Activated CD8-positive, alpha-beta memory T cell treated with anti-CD3 and anti-CD28 coated beads for 4 hours (primary cell): ENCODE data around the gene ERICH6B.
"Not testable (repeated sequence)": the region's sequence is repeated elsewhere in the genome, so short reads cannot be mapped to it uniquely, and the experiment has no call there.

ENCODE experiments used
- DNase-seq, 2 donors: peaks; one replicate each; pipeline ENCODE4 v3.0.0-alpha.2; 2020; ENCODE audit warnings: low read depth in 2 of 2

Gene ERICH6B

GRCh38 chr13:45615501-45616101, at the start of gene ERICH6B:
TSS of gene ERICH6B (minus strand) at chr13:45615739. CDS start at chr13:45597005, 18,734 bp downstream.
- DNase-seq, result no peak

DNA sequence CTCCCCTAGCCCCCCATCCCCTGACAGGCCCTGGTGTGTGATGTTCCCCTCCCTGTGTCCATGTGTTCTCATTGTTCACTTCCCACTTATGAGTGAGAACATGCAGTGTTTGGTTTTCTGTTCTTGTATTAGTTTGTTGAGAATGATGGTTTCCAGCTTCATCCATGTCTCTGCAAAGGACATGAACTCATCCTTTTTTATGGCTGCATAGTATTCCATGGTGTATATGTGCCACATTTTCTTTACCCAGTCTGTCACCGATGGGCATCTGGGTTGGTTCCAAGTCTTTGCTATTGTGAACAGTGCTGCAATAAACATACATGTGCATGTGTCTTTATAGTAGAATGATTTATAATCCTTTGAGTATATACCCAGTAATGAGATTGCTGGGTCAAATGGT, 47.4 kb upstream of the ERICH6B start:
- not testable (repeated sequence) for DNase-seq

GRCh38 chr13:45662162-45662561, 46.6 kb upstream of the ERICH6B start:
- no peak for DNase-seq

DNA sequence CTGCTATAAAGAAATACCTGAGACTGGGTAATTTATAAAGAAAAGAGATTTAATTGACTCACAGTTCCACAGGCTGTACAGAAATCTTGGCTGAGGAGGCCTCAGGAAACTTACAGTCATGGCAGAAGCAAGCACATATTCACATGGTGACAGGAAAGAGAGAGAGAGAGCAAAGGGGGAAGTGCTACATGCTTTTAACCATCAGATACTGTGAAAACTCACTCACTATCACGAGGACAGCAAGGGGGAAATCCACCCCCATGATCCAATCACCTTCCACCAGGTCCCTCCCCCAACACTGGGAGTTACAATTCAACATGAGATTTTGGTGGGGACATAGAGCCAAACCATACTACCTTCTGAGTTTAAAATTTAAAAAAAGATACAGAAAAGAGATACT, 44.9 kb upstream of the ERICH6B start:
- not testable (repeated sequence) for DNase-seq

DNA sequence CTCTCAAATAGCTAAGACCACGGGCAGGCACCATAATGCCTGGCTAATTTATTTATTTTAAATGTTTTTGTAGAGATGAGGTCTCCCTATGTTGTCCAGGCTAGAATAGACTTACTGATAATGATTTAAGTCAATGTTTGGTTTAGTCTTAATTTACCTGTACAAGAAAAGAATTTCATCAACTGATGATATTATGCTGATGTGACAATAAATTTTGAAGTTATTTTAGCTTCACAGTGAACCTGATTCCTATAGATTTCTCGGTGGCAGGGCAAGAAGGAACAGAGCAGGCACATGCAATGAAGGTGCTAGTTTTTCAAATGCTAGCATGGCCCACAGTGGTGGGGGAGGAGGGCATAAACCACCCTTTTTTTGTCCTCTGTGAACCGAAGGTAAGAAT, 44.0 kb upstream of the ERICH6B start:
- no peak for DNase-seq

GRCh38 chr13:45658586-45659235, 43.2 kb upstream of the ERICH6B start:
- no peak for DNase-seq

GRCh38 chr13:45654633-45655349, 39.3 kb upstream of the ERICH6B start:
- no peak for DNase-seq

DNA sequence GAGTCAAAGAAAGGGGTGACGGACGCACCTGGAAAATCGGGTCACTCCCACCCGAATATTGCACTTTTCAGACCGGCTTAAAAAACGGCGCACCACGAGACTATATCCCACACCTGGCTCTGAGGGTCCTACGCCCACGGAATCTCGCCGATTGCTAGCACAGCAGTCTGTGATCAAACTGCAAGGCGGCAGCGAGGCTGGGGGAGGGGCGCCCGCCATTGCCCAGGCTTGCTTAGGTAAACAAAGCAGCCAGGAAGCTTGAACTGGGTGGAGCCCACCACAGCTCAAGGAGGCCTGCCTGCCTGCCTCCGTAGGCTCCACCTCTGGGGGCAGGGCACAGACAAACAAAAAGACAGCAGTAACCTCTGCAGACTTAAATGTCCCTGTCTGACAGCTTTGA, 29.7 kb upstream of the ERICH6B start:
- DNase-seq, result not testable (repeated sequence)

DNA sequence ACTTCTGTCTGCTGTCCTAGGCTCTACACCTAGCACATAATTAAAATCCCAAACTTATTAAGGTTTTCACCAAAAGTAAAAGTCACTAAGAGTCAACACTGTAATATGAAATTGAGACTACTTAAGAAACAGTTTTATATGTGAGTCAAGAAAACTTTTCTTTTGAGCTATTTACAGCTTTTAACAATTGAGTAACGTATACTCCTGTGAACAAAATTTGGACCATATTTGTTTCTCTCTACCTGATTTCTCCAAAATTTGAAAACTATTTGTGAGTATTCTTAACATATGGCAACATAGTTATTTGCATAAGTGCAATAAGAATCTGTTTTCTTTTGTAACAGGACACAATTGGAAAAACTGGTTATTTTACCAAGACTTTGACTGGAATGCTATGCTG, 26.6 kb upstream of the ERICH6B start:
- not testable (repeated sequence) for DNase-seq

DNA sequence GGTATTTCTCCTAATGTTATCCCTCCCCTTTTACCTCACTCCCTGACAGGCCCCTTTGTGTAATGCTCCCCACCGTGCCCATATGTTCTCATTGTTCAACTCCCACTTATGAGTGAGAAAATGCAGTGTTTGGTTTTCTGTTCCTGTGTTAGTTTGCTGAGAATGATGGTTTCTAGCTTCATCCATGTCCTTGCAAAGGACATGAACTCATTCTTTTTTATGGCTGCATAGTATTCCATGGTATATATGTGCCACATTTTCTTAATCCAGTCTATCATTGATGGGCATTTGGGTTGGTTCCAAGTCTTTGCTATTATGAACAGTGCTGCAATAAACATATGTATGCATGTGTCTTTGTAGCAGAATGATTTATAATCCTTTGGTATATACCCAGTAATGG, 19.8 kb upstream of the ERICH6B start:
- DNase-seq, result not testable (repeated sequence)

DNA sequence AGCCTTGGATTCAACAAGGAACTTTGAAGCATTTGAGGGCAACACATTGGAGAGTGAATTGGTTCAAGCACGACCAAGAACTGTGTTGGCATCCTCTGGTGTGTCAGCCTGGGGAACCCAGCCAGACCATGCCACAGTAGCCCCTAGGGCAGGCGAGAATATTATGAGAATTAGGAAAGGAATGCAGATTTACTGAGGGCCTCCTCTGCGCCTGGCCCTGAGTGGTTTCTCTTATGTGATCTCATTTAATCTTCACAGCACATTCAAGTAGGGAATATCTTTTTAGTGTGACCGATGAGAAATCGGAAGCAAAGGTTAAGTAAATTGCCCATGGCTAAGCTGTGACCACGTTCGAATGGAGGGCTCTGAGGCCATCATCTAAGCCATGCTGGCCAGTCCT, 15.3 kb upstream of the ERICH6B start:
- no peak for DNase-seq

DNA sequence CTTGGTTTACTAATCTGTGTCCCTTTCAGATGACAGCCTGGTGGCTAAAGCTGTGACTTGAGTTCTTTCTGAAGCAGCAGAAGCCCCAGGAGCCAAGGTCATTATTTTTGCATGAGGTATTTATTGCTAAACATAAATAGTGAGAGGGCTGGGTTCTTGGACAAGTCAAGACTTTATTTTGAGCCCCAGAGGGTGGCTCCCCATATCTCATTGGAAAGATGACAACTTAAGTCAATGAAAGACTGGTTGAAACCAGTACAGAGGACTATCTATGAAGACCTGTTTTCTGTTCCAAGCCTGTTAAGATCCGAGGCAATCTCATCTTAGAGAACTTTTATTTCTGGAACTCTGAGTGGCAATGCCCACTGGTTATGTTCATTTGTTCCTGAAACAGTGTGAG, 14.4 kb upstream of the ERICH6B start:
- DNase-seq, result no peak

DNA sequence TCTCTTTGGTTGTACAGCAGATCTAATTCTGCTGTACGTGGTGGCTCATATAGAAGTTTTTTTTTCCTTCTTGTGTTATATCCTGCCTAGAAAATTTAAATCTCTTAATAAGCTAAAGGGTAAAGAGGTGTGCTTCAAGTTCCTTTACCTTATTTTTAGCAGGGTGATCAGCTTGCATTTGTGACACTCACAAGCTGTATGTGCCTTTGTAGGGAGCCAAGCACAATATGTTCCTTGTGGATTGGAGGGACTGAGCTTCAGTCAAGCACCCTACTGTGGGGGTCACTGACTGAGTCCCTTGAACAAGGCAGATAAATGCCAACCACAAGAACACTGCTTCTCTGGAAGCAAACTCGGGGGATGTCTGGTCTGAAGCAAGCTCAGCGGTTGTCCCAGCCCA, 12.6 kb upstream of the ERICH6B start:
- no peak for DNase-seq

DNA sequence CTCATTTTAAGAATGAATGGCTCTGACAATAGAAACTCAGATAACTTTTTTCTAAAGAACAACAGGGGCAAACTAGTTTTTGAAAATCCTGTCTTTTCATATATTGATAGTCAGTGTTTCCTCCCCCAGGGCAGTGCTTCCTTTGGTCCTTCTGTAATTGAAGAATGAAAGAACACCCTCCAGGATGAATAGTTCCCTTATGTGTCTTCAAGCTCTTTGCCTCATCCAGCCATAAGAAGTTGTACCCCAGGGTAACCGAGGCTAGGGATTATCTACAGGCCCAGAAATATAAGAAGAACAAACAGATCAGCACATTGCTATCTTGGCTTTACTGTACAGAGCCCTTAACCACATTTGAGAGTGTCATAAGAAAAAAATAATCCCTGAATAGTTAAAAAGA, 12.1 kb upstream of the ERICH6B start:
- DNase-seq, result no peak

- DNase-seq, result no peak
Measured at GRCh38 chr13:45626731-45627374, 11.3 kb upstream of the ERICH6B start.

GRCh38 chr13:45623516-45624090, 8.1 kb upstream of the ERICH6B start:
- no peak for DNase-seq

DNA sequence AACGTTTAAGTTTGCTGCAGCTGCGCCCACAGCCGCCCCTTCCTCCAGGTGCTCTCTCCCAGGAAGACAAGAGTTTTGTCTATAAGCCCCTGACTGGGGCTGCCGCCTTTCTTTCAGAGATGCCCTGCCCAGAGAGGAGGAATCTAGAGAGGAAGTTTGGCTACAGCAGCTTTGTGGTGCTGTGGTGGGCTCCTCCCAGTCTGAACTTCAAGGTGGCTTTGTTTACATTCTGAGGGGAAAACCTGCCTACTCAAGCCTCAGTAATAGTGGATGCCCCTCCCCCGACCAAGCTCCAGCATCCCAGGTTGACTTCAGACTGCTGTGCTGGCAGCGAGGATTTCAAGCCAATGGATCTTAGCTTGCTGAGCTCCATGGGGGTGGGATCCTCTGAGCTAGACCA, 6.4 kb upstream of the ERICH6B start:
- DNase-seq, result no peak

DNA sequence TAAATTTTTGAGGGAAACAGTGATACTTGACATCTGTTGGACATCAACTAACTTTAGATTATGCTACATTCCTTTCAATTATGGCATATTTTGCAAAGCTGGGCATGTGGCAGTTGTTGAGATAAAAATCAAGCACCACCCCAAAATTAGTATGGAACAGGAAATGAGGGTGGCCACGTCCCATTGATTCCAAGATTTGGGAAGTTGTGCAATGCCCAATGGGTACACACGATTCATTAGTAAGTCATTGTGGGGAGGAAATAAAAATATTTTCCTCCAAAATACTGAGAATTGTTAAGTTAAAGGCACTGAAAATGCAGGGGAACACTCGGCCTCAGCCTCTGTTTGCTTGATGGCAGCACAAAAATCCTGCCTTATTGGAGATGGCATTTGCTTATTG, 7.6 kb downstream of the ERICH6B start:
- no peak for DNase-seq

DNA sequence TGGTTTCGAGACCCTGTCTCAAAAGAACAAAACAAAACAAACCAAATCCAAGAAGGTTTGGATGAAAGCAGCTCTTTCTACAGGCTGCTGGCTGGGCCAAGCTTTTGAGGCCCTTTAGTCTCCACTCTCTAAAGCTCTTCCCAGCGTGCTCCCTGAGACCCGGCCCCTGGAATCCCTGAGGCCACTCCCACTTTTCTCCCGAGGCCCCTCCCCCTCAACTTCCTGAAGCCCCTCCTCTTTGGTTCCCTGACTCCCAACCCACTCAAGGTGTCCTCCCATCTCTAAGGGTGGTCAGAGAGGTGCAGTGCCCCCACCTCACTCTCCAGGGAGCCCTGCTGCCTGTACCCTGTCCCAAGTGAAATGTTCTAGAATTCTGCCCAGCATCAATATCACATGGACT, 10.6 kb downstream of the ERICH6B start:
- no peak for DNase-seq

GRCh38 chr13:45603338-45603737, 12.2 kb downstream of the ERICH6B start:
- DNase-seq, result no peak

DNA sequence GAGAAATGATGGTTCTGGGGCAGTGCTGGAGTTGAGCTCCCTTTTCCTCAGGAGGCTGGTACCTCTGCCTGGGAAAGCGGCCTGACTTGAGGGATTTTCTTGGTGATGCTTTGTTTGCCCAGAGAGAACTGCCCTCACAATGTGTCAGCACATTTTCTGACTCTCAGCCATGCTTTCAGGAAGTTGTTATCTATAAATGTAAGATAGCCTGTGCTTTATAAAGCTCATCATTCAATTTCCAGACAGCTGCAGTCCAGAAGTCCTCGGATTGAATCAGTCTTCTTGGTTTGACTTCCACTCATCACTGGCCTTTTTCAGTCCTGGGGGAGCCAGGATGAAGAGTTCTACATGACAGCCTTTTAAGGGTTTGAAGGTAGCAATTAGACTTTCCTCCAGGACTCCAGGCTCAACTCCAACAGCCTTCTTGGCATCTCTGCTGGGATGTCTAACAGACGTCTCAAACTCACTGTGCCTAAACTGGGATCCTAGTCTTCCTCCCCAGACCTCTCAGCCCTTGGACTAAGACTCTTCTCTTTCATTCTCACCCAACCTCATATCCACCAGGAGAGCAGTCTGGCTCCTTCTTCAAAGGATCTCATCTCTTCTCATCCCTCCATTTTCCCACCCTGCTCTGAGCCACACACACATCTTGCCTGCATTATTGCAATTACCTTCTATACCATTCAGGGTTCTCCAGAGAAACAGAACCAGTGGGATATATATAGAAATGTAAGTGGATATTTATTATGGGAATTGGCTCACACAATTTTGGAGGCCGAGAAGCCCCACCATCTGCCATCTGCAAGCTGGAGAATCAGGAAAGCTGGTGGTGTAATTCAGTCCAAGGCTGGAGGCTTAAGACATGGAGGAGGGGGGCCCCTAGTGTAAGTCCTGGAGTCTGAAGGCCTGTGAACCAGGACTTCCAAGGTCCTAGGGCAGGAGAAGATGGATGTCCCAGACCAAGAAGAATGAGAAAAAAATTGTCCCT, 13.1 kb downstream of the ERICH6B start:
- no peak for DNase-seq
